ENCODE measurements around the gene TTLL11. TPM values are rescaled to one million over a fixed set of nuclear protein-coding genes. Genes with fewer than 3 reads are reported as not detected.

Gene TTLL11
- polyA plus RNA-seq, 1 donor from 2014 or later: 8.0 TPM

DNA sequence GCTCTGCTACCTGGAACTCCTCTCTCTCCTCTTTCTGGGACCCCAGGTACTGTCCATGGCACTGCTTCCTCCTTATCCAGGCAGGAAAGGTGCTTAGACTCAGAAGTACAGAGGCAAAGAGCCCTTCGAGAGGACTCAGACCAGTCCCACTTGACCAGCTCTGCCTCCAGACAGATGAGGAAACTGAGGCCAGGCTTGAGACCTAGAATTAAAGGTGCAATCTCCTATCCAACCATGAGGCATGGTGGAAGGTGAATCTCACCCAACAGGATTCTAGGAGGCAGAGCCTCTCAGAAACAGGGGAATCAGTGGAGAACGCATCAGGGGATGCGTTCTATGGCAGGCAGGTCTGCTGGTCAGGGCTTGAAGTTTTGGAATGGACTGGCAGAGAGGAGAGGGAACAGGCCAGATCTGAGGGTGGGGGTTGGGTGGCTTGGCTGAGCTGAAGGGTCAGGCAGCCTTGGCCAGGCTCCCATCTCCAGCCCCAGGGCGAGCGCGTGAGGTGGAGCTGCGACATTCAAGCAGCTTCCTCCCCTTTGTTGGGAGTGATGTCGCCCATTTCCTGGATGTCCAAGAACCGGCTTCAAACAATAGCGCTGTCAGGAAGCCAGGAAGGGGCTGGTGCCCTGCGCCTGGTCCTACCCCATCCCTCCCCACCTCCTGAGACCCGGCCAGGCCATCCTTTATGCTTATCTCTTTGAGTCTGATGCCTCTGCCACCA, 40.3 kb upstream of the TTLL11 start:
- H3K9ac ChIP-seq (ENCODE audit: low read length): no peak overlapping the region
- peaks cover 31% of the 10 kb centered on the region for H3K27me3 ChIP-seq (ENCODE audit: insufficient read depth, low read depth, low read length)
- H3K9me2 ChIP-seq (ENCODE audit: insufficient read depth, low read length): no peaks in the 10 kb centered on the region
- no peak overlapping the region for H2AFZ ChIP-seq (ENCODE audit: low read depth, low read length)
- no peaks in the 10 kb centered on the region for H3K9me3 ChIP-seq (ENCODE audit: low read length)
- no peaks in the 10 kb centered on the region for H3K79me2 ChIP-seq (replicated peaks; ENCODE audit: insufficient read depth, low read length)
- H3K27ac ChIP-seq (ENCODE audit: low read length): no peak overlapping the region
- H3K36me3 ChIP-seq (ENCODE audit: insufficient read depth, low read length): no peaks in the 10 kb centered on the region
- no peak overlapping the region for H3K4me2 ChIP-seq (ENCODE audit: low read length)
- no peaks in the 10 kb centered on the region for H3F3A ChIP-seq (ENCODE audit: insufficient read depth, low read length, poor library complexity, severe bottlenecking)
- no peaks in the 10 kb centered on the region for H4K20me1 ChIP-seq (ENCODE audit: insufficient read depth)
- TF ChIP-seq SMC3 (conservative IDR thresholded peaks at IDR 0.05; ENCODE audit: poor library complexity) (no peak), RAD21 (conservative IDR thresholded peaks at IDR 0.05) (no peak), MXI1 (conservative IDR thresholded peaks at IDR 0.05; ENCODE audit: poor library complexity, severe bottlenecking) (no peak), EZH2 (IDR thresholded peaks at IDR 0.05; ENCODE audit: borderline replicate concordance, insufficient read depth, low read length, poor library complexity, severe bottlenecking) (no peak), POLR2AphosphoS5 (IDR thresholded peaks at IDR 0.05) (no peak), TAF1 (IDR thresholded peaks at IDR 0.05; ENCODE audit: low read depth) (no peak), EP300 (conservative IDR thresholded peaks at IDR 0.05; ENCODE audit: poor library complexity, severe bottlenecking) (no peak)
- TF ChIP-seq, protein P1, sequence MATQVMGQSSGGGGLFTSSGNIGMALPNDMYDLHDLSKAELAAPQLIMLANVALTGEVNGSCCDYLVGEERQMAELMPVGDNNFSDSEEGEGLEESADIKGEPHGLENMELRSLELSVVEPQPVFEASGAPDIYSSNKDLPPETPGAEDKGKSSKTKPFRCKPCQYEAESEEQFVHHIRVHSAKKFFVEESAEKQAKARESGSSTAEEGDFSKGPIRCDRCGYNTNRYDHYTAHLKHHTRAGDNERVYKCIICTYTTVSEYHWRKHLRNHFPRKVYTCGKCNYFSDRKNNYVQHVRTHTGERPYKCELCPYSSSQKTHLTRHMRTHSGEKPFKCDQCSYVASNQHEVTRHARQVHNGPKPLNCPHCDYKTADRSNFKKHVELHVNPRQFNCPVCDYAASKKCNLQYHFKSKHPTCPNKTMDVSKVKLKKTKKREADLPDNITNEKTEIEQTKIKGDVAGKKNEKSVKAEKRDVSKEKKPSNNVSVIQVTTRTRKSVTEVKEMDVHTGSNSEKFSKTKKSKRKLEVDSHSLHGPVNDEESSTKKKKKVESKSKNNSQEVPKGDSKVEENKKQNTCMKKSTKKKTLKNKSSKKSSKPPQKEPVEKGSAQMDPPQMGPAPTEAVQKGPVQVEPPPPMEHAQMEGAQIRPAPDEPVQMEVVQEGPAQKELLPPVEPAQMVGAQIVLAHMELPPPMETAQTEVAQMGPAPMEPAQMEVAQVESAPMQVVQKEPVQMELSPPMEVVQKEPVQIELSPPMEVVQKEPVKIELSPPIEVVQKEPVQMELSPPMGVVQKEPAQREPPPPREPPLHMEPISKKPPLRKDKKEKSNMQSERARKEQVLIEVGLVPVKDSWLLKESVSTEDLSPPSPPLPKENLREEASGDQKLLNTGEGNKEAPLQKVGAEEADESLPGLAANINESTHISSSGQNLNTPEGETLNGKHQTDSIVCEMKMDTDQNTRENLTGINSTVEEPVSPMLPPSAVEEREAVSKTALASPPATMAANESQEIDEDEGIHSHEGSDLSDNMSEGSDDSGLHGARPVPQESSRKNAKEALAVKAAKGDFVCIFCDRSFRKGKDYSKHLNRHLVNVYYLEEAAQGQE (IDR thresholded peaks at IDR 0.05; ENCODE audit: borderline replicate concordance): no peak
- TF ChIP-seq, protein P2, sequence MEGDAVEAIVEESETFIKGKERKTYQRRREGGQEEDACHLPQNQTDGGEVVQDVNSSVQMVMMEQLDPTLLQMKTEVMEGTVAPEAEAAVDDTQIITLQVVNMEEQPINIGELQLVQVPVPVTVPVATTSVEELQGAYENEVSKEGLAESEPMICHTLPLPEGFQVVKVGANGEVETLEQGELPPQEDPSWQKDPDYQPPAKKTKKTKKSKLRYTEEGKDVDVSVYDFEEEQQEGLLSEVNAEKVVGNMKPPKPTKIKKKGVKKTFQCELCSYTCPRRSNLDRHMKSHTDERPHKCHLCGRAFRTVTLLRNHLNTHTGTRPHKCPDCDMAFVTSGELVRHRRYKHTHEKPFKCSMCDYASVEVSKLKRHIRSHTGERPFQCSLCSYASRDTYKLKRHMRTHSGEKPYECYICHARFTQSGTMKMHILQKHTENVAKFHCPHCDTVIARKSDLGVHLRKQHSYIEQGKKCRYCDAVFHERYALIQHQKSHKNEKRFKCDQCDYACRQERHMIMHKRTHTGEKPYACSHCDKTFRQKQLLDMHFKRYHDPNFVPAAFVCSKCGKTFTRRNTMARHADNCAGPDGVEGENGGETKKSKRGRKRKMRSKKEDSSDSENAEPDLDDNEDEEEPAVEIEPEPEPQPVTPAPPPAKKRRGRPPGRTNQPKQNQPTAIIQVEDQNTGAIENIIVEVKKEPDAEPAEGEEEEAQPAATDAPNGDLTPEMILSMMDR (IDR thresholded peaks at IDR 0.05; ENCODE audit: poor library complexity, severe bottlenecking): no peak
- H3K4me3 ChIP-seq (ENCODE audit: low read length): no peak overlapping the region

DNA sequence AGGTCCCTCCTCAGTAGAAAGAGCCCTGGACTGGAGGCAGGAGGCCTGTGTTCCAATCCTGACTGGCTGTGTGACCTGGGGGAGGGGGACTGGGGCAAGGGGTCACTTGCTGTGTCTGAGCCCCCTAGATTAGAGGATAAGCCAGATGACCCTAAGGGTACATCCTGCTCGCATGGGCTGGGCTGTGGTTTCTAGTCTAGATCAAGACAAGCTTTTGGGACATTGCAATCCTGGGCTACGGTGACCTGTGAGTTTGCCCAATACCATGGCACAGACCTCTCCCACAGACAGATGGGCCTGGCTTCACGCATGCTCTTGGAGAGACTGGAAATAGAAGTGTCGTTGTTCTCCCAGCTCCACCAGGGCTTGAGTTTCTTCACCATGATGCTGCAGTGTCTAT, 39.4 kb upstream of the TTLL11 start:
- Histone ChIP-seq H4K20me1 (ENCODE audit: insufficient read depth) (no peaks in the 10 kb centered on the region), H3K27me3 (ENCODE audit: insufficient read depth, low read depth, low read length) (peaks cover 33% of the 10 kb centered on the region), H3K4me2 (ENCODE audit: low read length) (no peak overlapping the region), H3K27ac (ENCODE audit: low read length) (no peak overlapping the region), H3K4me3 (ENCODE audit: low read length) (no peak overlapping the region), H3K36me3 (ENCODE audit: insufficient read depth, low read length) (no peaks in the 10 kb centered on the region), H3K9me3 (ENCODE audit: low read length) (no peaks in the 10 kb centered on the region), H3K9me2 (ENCODE audit: insufficient read depth, low read length) (no peaks in the 10 kb centered on the region), H3K79me2 (replicated peaks; ENCODE audit: insufficient read depth, low read length) (no peaks in the 10 kb centered on the region), H3K9ac (ENCODE audit: low read length) (no peak overlapping the region), H2AFZ (ENCODE audit: low read depth, low read length) (no peak overlapping the region), H3F3A (ENCODE audit: insufficient read depth, low read length, poor library complexity, severe bottlenecking) (no peaks in the 10 kb centered on the region)
- TF ChIP-seq POLR2AphosphoS5 (IDR thresholded peaks at IDR 0.05): no peak
- no peak for TF ChIP-seq RAD21 (conservative IDR thresholded peaks at IDR 0.05)
- TF ChIP-seq SMC3 (conservative IDR thresholded peaks at IDR 0.05; ENCODE audit: poor library complexity): no peak
- no peak for TF ChIP-seq EP300 (conservative IDR thresholded peaks at IDR 0.05; ENCODE audit: poor library complexity, severe bottlenecking)
- TF ChIP-seq EZH2 (IDR thresholded peaks at IDR 0.05; ENCODE audit: borderline replicate concordance, insufficient read depth, low read length, poor library complexity, severe bottlenecking): no peak
- TF ChIP-seq, protein P2 (IDR thresholded peaks at IDR 0.05; ENCODE audit: poor library complexity, severe bottlenecking): no peak
